Breast epithelium (tissue), 4 donors: ENCODE results near the gene GZMB. TPM values are rescaled to one million over a fixed set of nuclear protein-coding genes. Genes with fewer than 3 reads are reported as not detected.

Source experiments
- DNase-seq, 2 donors: peaks; one replicate each; pipeline ENCODE4 v3.0.0-alpha.2; 2019; ENCODE audit warnings: low spot score in 2 of 2
- H3K27ac ChIP-seq, 2 donors: fragments of 200-600 bp; sonication (generic) in 1 of 2; one replicate each; pipeline ENCODE4 v1.5.1; 2016 to 2019; ENCODE audit warnings: mild to moderate bottlenecking in 1 of 2
- H3K27me3 ChIP-seq, 2 donors: fragments of 200-600 bp; sonication (generic) in 1 of 2; one replicate each; pipeline versions ENCODE4 v1.5.1 to v1.6.0; 2017 to 2019; ENCODE audit warnings: control low read depth in 1 of 2, mild to moderate bottlenecking in 1 of 2
- H3K36me3 ChIP-seq: fragments of 200-600 bp; one replicate; pipeline ENCODE4 v1.5.1; 2019
- H3K4me1 ChIP-seq, 2 donors: fragments of 200-600 bp; sonication (generic); one replicate each; pipeline ENCODE4 v1.5.1; 2016 to 2019; ENCODE audit warnings: control low read depth in 1 of 2
- H3K4me3 ChIP-seq, 3 donors: fragments of 200-600 bp; sonication (generic); 1 replicate in 2 of 3; 2 replicates in 1 of 3; pipeline ENCODE4 v1.5.1; 2016 to 2019; ENCODE audit warnings: mild to moderate bottlenecking in 3 of 3, moderate library complexity in 2 of 3
- H3K9me3 ChIP-seq, 2 donors: fragments of 200-600 bp; sonication (generic) in 1 of 2; one replicate each; pipeline ENCODE4 v1.5.1; 2016 to 2019; ENCODE audit warnings: control low read depth in 1 of 2
- POLR2A ChIP-seq: fragments of 450-650 bp; IDR thresholded peaks from one replicate; pipeline ENCODE4 v1.6.1; 2016; ENCODE audit warnings: antibody characterized with exemption, mild to moderate bottlenecking, moderate library complexity
- POLR2AphosphoS5 ChIP-seq, 3 donors: sonication (generic); formaldehyde crosslinking; IDR thresholded peaks; one replicate each; pipeline ENCODE4 v1.6.1; 2017; ENCODE audit warnings: antibody characterized with exemption in 3 of 3
- intact Hi-C: fragments of 100-400 bp; cut with DNase I; formaldehyde crosslinking; loops from one replicate; pipeline ENCODE4 v1.15.1; 2023; ENCODE audit warnings: low total_unique reads
- total RNA-seq, 3 donors: library from RNA; depleted of rRNA; stranded (reverse); fragments of >200 nt; gene quantifications; one replicate each; pipeline ENCODE4 v1.1.0, GENCODE V29; 2016
- TF ChIP-seq, protein P1 (sequence below), 3 donors: fragments of 450-650 bp; IDR thresholded peaks; one replicate each; pipeline ENCODE4 v1.5.1; 2016 to 2017; ENCODE audit warnings: antibody characterized with exemption in 3 of 3, mild to moderate bottlenecking in 3 of 3, moderate library complexity in 3 of 3

The GZMB gene
- total RNA-seq, 3 donors from 2014 or later, result 1.3 to 2.2 TPM; not detected in 1

DNA sequence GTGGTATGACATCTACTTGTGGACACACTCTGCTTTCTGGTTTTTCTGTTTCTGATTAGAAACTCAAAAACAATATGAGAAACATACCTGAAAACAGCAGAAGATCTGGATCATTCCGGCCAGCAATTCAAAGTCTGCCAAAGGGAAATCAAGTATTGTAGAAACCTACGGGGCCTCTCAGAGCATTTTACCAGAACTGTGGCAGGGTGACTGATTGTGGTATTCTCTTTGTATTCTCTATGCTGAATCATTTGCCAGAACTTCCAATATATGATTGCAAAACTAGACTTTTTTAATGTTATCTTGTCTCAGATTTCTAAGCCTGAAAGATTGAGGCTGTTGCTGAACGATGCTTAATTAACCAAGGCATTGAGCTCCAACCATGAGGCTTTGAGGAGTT, 5.9 kb upstream of the GZMB start:
- Histone ChIP-seq H3K9me3 (no peaks in the 10 kb centered on the region), H3K27ac (no peak overlapping the region), H3K4me1 (no peaks in the 10 kb centered on the region), H3K27me3 (no peaks in the 10 kb centered on the region), H3K4me3 (no peak overlapping the region), H3K36me3 (no peaks in the 10 kb centered on the region)
- intact Hi-C loops, result no loop called here
- TF ChIP-seq POLR2AphosphoS5 (IDR thresholded peaks at IDR 0.05) (no peak), POLR2A (no peak)
- TF ChIP-seq, protein P1, sequence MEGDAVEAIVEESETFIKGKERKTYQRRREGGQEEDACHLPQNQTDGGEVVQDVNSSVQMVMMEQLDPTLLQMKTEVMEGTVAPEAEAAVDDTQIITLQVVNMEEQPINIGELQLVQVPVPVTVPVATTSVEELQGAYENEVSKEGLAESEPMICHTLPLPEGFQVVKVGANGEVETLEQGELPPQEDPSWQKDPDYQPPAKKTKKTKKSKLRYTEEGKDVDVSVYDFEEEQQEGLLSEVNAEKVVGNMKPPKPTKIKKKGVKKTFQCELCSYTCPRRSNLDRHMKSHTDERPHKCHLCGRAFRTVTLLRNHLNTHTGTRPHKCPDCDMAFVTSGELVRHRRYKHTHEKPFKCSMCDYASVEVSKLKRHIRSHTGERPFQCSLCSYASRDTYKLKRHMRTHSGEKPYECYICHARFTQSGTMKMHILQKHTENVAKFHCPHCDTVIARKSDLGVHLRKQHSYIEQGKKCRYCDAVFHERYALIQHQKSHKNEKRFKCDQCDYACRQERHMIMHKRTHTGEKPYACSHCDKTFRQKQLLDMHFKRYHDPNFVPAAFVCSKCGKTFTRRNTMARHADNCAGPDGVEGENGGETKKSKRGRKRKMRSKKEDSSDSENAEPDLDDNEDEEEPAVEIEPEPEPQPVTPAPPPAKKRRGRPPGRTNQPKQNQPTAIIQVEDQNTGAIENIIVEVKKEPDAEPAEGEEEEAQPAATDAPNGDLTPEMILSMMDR (IDR thresholded peaks at IDR 0.05), result no peak
- DNase-seq, result no peak

DNA sequence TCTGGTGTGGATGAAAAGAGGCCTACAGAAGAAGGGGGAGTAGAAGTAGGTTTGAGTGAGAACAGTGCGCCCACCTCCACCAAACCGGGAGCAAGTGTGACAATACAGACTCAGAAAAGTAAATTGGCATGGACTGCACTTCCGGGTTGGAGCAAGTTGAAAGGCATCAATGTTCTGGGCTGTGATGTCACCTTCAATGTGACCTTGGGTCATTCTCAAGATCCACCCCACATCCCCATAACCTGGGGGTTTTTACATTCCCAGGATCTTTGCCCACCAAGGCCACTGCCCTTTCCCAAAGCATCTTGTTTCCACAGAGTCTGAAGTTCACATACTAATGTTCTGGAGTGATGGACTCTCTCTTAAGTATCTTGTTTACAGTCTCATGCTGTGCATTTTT, 5.3 kb upstream of the GZMB start:
- no peaks in the 10 kb centered on the region for H3K9me3 ChIP-seq
- TF ChIP-seq POLR2A (no peak), POLR2AphosphoS5 (IDR thresholded peaks at IDR 0.05) (no peak)
- TF ChIP-seq, protein P1 (IDR thresholded peaks at IDR 0.05), result no peak
- no peaks in the 10 kb centered on the region for H3K4me1 ChIP-seq
- no peak overlapping the region for H3K4me3 ChIP-seq
- no peaks in the 10 kb centered on the region for H3K27me3 ChIP-seq
- intact Hi-C loops, result no loop called here
- no peak for DNase-seq
- H3K27ac ChIP-seq, result no peak overlapping the region
- H3K36me3 ChIP-seq, result no peaks in the 10 kb centered on the region

DNA sequence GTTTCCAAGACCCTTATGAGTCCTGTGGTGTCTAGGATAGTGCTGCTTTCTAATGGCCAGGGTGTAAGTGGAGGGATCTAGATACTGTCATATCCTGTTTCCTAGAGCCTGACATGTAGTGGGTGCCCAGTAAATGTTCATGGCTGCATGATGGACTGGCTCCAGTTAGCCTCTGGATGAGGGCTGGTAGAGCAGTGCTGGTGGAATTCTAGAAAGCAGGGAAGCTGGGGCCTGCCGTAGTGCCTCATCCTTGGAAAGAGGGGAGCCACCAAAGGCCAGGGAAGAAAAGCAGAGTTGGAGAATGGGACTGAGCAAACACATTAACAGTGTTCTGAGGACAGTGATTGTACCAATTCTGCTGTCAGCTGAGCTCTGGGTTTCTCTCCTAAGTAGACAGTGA, 637 bp downstream of the GZMB start:
- no peaks in the 10 kb centered on the region for H3K36me3 ChIP-seq
- no peak for TF ChIP-seq POLR2AphosphoS5 (IDR thresholded peaks at IDR 0.05)
- no peak for TF ChIP-seq POLR2A

DNA sequence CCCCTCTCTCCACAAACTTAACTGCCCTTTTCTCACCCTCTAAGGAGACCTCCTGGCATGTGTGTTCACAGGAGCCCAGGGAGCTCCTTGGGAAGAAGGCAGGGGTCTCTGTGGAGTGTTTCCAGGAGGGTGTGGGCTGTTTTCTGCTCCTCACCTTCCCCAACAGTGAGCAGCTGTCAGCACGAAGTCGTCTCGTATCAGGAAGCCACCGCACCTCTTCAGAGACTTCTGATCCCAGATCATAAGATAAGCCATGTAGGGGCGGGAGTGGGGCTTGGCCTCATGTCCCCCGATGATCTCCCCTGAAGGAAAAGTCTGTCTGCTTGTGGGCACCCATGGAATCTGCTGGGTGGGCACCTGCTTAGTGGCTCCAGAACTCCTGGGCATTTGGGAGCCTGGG, 1.2 kb downstream of the GZMB start:
- intact Hi-C loops, result no loop called here
- Histone ChIP-seq H3K9me3 (no peaks in the 10 kb centered on the region), H3K36me3 (no peaks in the 10 kb centered on the region), H3K4me3 (no peak overlapping the region), H3K4me1 (peaks cover 0 to 6% of the 10 kb centered on the region in 2 donors), H3K27ac (no peak overlapping the region), H3K27me3 (no peaks in the 10 kb centered on the region)
- TF ChIP-seq POLR2A, result no peak
- TF ChIP-seq, protein P1 (IDR thresholded peaks at IDR 0.05), result no peak
- no peak for TF ChIP-seq POLR2AphosphoS5 (IDR thresholded peaks at IDR 0.05)
- DNase-seq, result no peak

More for the DNA sequence above, 637 bp downstream of the GZMB start:
- H3K4me3 ChIP-seq, result no peak overlapping the region
- no peak overlapping the region for H3K27ac ChIP-seq
- no peak for DNase-seq
- peaks cover 0 to 6% of the 10 kb centered on the region in 2 donors for H3K4me1 ChIP-seq
- no peaks in the 10 kb centered on the region for H3K9me3 ChIP-seq
- H3K27me3 ChIP-seq, result no peaks in the 10 kb centered on the region
- intact Hi-C loops, result no loop called here

DNA sequence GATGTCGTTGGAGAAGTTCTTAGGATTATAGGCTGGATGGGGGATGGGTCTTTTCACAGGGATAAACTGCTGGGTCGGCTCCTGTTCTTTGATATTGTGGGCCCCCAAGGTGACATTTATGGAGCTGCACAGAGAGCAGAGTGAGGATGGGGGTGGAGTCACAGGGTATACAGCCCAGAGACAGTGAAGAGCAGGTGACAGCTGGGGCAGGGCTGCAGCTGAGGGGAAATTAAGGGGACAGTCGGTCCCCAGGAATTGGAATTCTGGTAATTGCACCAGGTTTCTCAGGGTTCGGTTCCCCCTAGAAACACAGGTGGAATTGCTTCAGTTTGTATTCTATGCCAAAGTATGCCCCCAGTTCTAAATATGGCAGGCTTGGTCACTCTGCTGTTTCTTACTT, 1.7 kb downstream of the GZMB start:
- Histone ChIP-seq H3K4me1 (peaks cover 0 to 6% of the 10 kb centered on the region in 2 donors), H3K9me3 (no peaks in the 10 kb centered on the region), H3K36me3 (no peaks in the 10 kb centered on the region), H3K4me3 (no peak overlapping the region), H3K27me3 (no peaks in the 10 kb centered on the region), H3K27ac (no peak overlapping the region)
- TF ChIP-seq, protein P1 (IDR thresholded peaks at IDR 0.05), result no peak
- no peak for TF ChIP-seq POLR2AphosphoS5 (IDR thresholded peaks at IDR 0.05)
- TF ChIP-seq POLR2A, result no peak
- no peak for DNase-seq
- intact Hi-C loops, result no loop called here
